IMR-90 (cell line): ENCODE measurements around the gene HNF1B. TPM values are rescaled to one million over a fixed set of nuclear protein-coding genes. Genes with fewer than 3 reads are reported as not detected.

Source experiments
- ATAC-seq: fragments of 200-7000 bp; cut with Tn5 transposase; 2 replicates; pipeline ENCODE4 v1.9.1; 2020; ENCODE audit warnings: low read depth, mild to moderate bottlenecking, moderate library complexity
- BruUV-seq: library from RNA; stranded (reverse); fragments of 400-500 nt; replicated peaks from 2 replicates; lab custom pipeline; 2021; lab: Mats Ljungman, UMichigan
- CTCF ChIA-PET: fragments of 300-600 bp; formaldehyde crosslinking; extraction: SDS; loops from one replicate; lab custom pipeline; 2021; ENCODE audit warnings: antibody characterized with exemption; lab: Yijun Ruan, JAX
- POLR2A ChIA-PET: fragments of 300-600 bp; sonication (Branson Sonifier 250); formaldehyde crosslinking; loops from one replicate; lab custom pipeline; 2022; ENCODE audit warnings: antibody characterized with exemption; ENCODE audit not compliant: unreplicated experiment; lab: Charles Lee
- DNase-seq: peaks from one replicate; pipeline ENCODE4 v3.0.0; 2013
- H2AFZ ChIP-seq: replicated peaks from 2 replicates; pipeline ENCODE3; 2013; ENCODE audit warnings: low read length, mild to moderate bottlenecking; ENCODE audit not compliant: poor library complexity
- H2AK5ac ChIP-seq: 2 replicates; pipeline ENCODE4 v1.6.1; 2013; ENCODE audit warnings: low read depth, low read length, inconsistent platforms
- H2AK9ac ChIP-seq: replicated peaks from 2 replicates; pipeline ENCODE3; 2013; ENCODE audit warnings: mild to moderate bottlenecking, low read depth, low read length, moderate library complexity; ENCODE audit not compliant: poor library complexity
- H2BK120ac ChIP-seq: 2 replicates; pipeline ENCODE4 v1.6.1; 2013; ENCODE audit warnings: low read depth, low read length, inconsistent platforms
- H2BK15ac ChIP-seq: 3 replicates; pipeline ENCODE4 v1.6.1; 2013; ENCODE audit warnings: low read depth, low read length, inconsistent platforms
- H2BK20ac ChIP-seq: 2 replicates; pipeline ENCODE4 v1.6.1; 2013; ENCODE audit warnings: low read depth, mild to moderate bottlenecking, inconsistent platforms, low read length, moderate library complexity
- H2BK5ac ChIP-seq: 2 replicates; pipeline ENCODE4 v1.6.1; 2013; ENCODE audit warnings: mild to moderate bottlenecking, low read depth, low read length, inconsistent platforms; ENCODE audit not compliant: poor library complexity, severe bottlenecking
- H3K14ac ChIP-seq: replicated peaks from 2 replicates; pipeline ENCODE4 v1.6.1; 2013; ENCODE audit warnings: low read depth, low read length, inconsistent platforms
- H3K18ac ChIP-seq: 2 replicates; pipeline ENCODE4 v1.6.1; 2013; ENCODE audit warnings: low read depth, low read length, control low read depth
- H3K23ac ChIP-seq: 2 replicates; pipeline ENCODE4 v1.6.1; 2013; ENCODE audit warnings: low read depth, low read length, inconsistent platforms
- H3K27ac ChIP-seq: 2 replicates; pipeline ENCODE4 v1.5.1; 2013; ENCODE audit warnings: mild to moderate bottlenecking, control low read depth, low read length; ENCODE audit not compliant: insufficient read depth
- H3K27me3 ChIP-seq: 2 replicates; pipeline ENCODE4 v1.6.1; 2013; ENCODE audit warnings: low read length; ENCODE audit not compliant: control insufficient read depth, insufficient read depth
- H3K36me3 ChIP-seq: 2 replicates; pipeline ENCODE4 v1.6.1; 2013; ENCODE audit warnings: low read length, mixed read lengths; ENCODE audit not compliant: control insufficient read depth, insufficient read depth
- H3K4ac ChIP-seq: 2 replicates; pipeline ENCODE4 v1.6.1; 2013; ENCODE audit warnings: low read depth, low read length, inconsistent platforms
- H3K4me1 ChIP-seq: 2 replicates; pipeline ENCODE4 v1.6.1; 2013; ENCODE audit warnings: low read length, mixed read lengths; ENCODE audit not compliant: control insufficient read depth, insufficient read depth
- H3K4me2 ChIP-seq: 2 replicates; pipeline ENCODE4 v1.6.1; 2013; ENCODE audit warnings: low read depth, mild to moderate bottlenecking, control low read depth, low read length, moderate library complexity
- H3K4me3 ChIP-seq: 2 replicates; pipeline ENCODE4 v1.5.1; 2013; ENCODE audit warnings: low read depth, mild to moderate bottlenecking, control low read depth, low read length, moderate library complexity; ENCODE audit not compliant: insufficient read depth
- H3K56ac ChIP-seq: 2 replicates; pipeline ENCODE4 v1.6.1; 2013; ENCODE audit warnings: low read length, inconsistent platforms; ENCODE audit not compliant: insufficient read depth; ENCODE audit errors: extremely low read depth
- H3K79me1 ChIP-seq, 2 experiments: 2 replicates each; pipeline ENCODE4 v1.6.1; 2013; ENCODE audit warnings: low read length in 2 of 2, inconsistent platforms in 1 of 2, low read depth in 1 of 2
- H3K9ac ChIP-seq: 2 replicates; pipeline ENCODE4 v1.6.1; 2013; ENCODE audit warnings: low read depth, low read length, control low read depth
- H3K9me1 ChIP-seq: 2 replicates; pipeline ENCODE4 v1.6.1; 2013; ENCODE audit warnings: low read length, inconsistent platforms; ENCODE audit not compliant: insufficient read depth
- H3K9me3 ChIP-seq: 2 replicates; pipeline ENCODE4 v1.6.1; 2013; ENCODE audit warnings: low read length; ENCODE audit not compliant: control insufficient read depth, insufficient read depth
- H4K20me1 ChIP-seq: 2 replicates; pipeline ENCODE4 v1.6.1; 2013; ENCODE audit warnings: low read length, inconsistent platforms; ENCODE audit not compliant: insufficient read depth
- H4K5ac ChIP-seq: 2 replicates; pipeline ENCODE4 v1.6.1; 2013; ENCODE audit warnings: mild to moderate bottlenecking, low read depth, low read length, control low read depth
- H4K8ac ChIP-seq, 2 experiments: 2 replicates each; pipeline ENCODE4 v1.6.1; 2013; ENCODE audit warnings: low read depth in 2 of 2, low read length in 2 of 2, control low read depth in 1 of 2, inconsistent platforms in 1 of 2
- H4K91ac ChIP-seq: 2 replicates; pipeline ENCODE4 v1.6.1; 2013; ENCODE audit warnings: low read depth, low read length, inconsistent platforms; ENCODE audit not compliant: insufficient read depth
- BHLHE40 ChIP-seq: fragments of 150-350 bp; IDR thresholded peaks from 2 replicates; pipeline ENCODE4 v1.6.1; 2016; ENCODE audit warnings: mild to moderate bottlenecking, low read depth, low read length
- CHD1 ChIP-seq: IDR thresholded peaks from 2 replicates; pipeline ENCODE4 v1.6.1; 2012; ENCODE audit warnings: low read depth, low read length, improper control_type of control experiment
- ELK1 ChIP-seq: fragments of 150-350 bp; IDR thresholded peaks from 2 replicates; pipeline ENCODE4 v1.6.1; 2016; ENCODE audit warnings: low read depth, mild to moderate bottlenecking, low read length, moderate library complexity, borderline replicate concordance
- FOS ChIP-seq: fragments of 150-350 bp; IDR thresholded peaks from 2 replicates; pipeline ENCODE4 v1.6.1; 2016; ENCODE audit warnings: low read depth, low read length
- MAZ ChIP-seq: IDR thresholded peaks from 2 replicates; pipeline ENCODE4 v1.6.1; 2012; ENCODE audit warnings: low read depth, mild to moderate bottlenecking, low read length, improper control_type of control experiment, moderate library complexity, borderline replicate concordance
- NFE2L2 ChIP-seq: fragments of 150-350 bp; IDR thresholded peaks from 2 replicates; pipeline ENCODE4 v1.6.1; 2016; ENCODE audit warnings: low read depth, mild to moderate bottlenecking, low read length
- POLR2A ChIP-seq: IDR thresholded peaks from 2 replicates; pipeline ENCODE4 v1.6.1; 2012; ENCODE audit warnings: mild to moderate bottlenecking, low read depth, low read length
- RAD21 ChIP-seq: IDR thresholded peaks from 2 replicates; pipeline ENCODE4 v1.6.1; 2012; ENCODE audit warnings: low read length, improper control_type of control experiment
- RCOR1 ChIP-seq: IDR thresholded peaks from 2 replicates; pipeline ENCODE4 v1.6.1; 2012; ENCODE audit warnings: mild to moderate bottlenecking, low read length, improper control_type of control experiment; ENCODE audit not compliant: insufficient replicate concordance
- RFX5 ChIP-seq: IDR thresholded peaks from 2 replicates; pipeline ENCODE4 v1.8.0; 2012; ENCODE audit warnings: low read depth, mild to moderate bottlenecking, low read length, moderate library complexity
- SMC3 ChIP-seq: fragments of 150-350 bp; IDR thresholded peaks from 2 replicates; pipeline ENCODE4 v1.6.1; 2016; ENCODE audit warnings: low read depth, mild to moderate bottlenecking, antibody characterized with exemption, low read length, moderate library complexity
- USF2 ChIP-seq: fragments of 150-350 bp; IDR thresholded peaks from 2 replicates; pipeline ENCODE4 v1.6.1; 2017; ENCODE audit warnings: mild to moderate bottlenecking, antibody characterized with exemption, low read length, low read depth
- WGBS, 2 experiments: methylation state at CpG; one replicate each; pipeline versions ENCODE4 v1.1.5 to v1.1.7; 2013; ENCODE audit warnings: missing lambda C conversion rate in 2 of 2; ENCODE audit not compliant: insufficient read length in 1 of 2; ENCODE audit errors: extremely low coverage in 2 of 2; 5-methylcytosine and 5-hydroxymethylcytosine counted together
- dilution Hi-C: fragments of 300-500 bp; cut with HindIII; formaldehyde crosslinking; loops from one replicate; pipeline ENCODE4 v1.14.3; 2018; ENCODE audit warnings: low sequenced_read_pairs; ENCODE audit not compliant: unreplicated experiment
- in situ Hi-C: fragments of 300-500 bp; cut with MboI; formaldehyde crosslinking; loops from 3 replicates; pipeline ENCODE4 v1.14.3; 2019; ENCODE audit warnings: low sequenced_read_pairs, inconsistent platforms, mixed read lengths
- intact Hi-C: fragments of 100-400 bp; cut with micrococcal nuclease; formaldehyde crosslinking; loops from 2 replicates; pipeline ENCODE4 v1.10.0; 2022
- polyA plus RNA-seq, 3 experiments: library from polyadenylated mRNA; depleted of rRNA; stranded (reverse); fragments of >200 nt; gene quantifications; 2 replicates each; pipeline ENCODE4 v1.2.3, GENCODE V29; 2012; ENCODE audit warnings: low replicate concordance in 1 of 3
- total RNA-seq: library from RNA; depleted of rRNA; stranded (reverse); fragments of >200 nt; gene quantifications from 2 replicates; pipeline ENCODE4 v1.2.3, GENCODE V29; 2012
- TF ChIP-seq, protein P1 (sequence below): conservative IDR thresholded peaks from 2 replicates; pipeline ENCODE4 v1.5.1; 2012; ENCODE audit warnings: mild to moderate bottlenecking, low read depth, low read length, improper control_type of control experiment

The HNF1B gene
- total and polyA plus RNA-seq, 2 of the 4 experiments (the other 2 are of a cell fraction) = not detected

DNA sequence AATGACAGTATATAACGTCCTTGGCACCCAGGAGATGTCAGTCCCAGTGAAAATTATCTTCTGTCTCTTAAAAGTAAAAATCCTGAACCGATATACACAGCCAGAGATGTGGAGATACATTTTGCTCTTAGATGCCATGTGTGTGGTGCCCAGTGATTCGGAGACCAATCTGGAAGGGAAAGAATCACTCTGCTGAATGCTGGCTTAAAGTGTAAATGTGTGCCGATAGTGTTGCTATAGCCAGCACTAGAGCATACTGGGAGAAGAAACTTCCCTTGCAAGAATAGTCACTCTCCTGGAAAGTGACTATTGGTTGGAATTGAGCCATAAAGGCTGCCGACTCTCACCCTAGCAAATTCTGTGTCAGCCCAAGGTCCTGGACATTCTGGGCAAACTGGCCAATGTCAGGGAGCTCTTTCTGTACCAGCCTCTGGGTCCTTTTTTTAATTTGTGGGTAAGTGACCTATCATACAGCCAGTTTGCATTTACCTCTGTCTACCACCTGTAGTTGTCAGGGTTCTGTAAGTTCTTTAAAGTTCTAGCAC lies 44.2 kb upstream of the HNF1B start:
- DNase-seq = no peak
- in situ Hi-C loops = no loop called here
- H3K9me3 ChIP-seq = no peaks in the 10 kb centered on the region
- no peak overlapping the region for H3K23ac ChIP-seq
- no peak overlapping the region for H3K56ac ChIP-seq
- ChIA-PET POLR2A (no interaction called here), CTCF (no interaction called here)
- no peaks in the 10 kb centered on the region for H4K20me1 ChIP-seq
- H2AK9ac ChIP-seq = no peak overlapping the region
- no peaks in the 10 kb centered on the region for H3K36me3 ChIP-seq
- no peak overlapping the region for H2AK5ac ChIP-seq
- H3K9ac ChIP-seq = no peak overlapping the region
- no peak overlapping the region for H4K5ac ChIP-seq
- no peak for ATAC-seq
- no TSS peak for BruUV-seq
- H2BK15ac ChIP-seq = no peak overlapping the region
- H3K4me3 ChIP-seq = no peak overlapping the region
- H2BK120ac ChIP-seq = no peak overlapping the region
- WGBS, 2 experiments = no CpG with 5 or more reads among the region's 5 CpGs
- no peak overlapping the region for H2AFZ ChIP-seq
- no peak overlapping the region for H3K4me2 ChIP-seq
- H3K79me1 ChIP-seq = no peaks in the 10 kb centered on the region
- intact Hi-C loops = no loop called here
- no peak overlapping the region for H2BK20ac ChIP-seq
- no peak overlapping the region for H3K27ac ChIP-seq
- H3K18ac ChIP-seq = no peak overlapping the region
- H3K9me1 ChIP-seq = peaks cover 4% of the 10 kb centered on the region; the same call in 1 of the 2 replicates
- TF ChIP-seq ELK1 (no peak), BHLHE40 (no peak), RAD21 (no peak), USF2 (no peak), RCOR1 (no peak), POLR2A (no peak), CHD1 (no peak), SMC3 (no peak), FOS (no peak), MAZ (no peak), NFE2L2 (no peak), RFX5 (no peak)
- TF ChIP-seq, protein P1, sequence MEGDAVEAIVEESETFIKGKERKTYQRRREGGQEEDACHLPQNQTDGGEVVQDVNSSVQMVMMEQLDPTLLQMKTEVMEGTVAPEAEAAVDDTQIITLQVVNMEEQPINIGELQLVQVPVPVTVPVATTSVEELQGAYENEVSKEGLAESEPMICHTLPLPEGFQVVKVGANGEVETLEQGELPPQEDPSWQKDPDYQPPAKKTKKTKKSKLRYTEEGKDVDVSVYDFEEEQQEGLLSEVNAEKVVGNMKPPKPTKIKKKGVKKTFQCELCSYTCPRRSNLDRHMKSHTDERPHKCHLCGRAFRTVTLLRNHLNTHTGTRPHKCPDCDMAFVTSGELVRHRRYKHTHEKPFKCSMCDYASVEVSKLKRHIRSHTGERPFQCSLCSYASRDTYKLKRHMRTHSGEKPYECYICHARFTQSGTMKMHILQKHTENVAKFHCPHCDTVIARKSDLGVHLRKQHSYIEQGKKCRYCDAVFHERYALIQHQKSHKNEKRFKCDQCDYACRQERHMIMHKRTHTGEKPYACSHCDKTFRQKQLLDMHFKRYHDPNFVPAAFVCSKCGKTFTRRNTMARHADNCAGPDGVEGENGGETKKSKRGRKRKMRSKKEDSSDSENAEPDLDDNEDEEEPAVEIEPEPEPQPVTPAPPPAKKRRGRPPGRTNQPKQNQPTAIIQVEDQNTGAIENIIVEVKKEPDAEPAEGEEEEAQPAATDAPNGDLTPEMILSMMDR = no peak
- no peak overlapping the region for H2BK5ac ChIP-seq
- dilution Hi-C loops = no loop called here
- H3K4me1 ChIP-seq = peaks cover 17% of the 10 kb centered on the region
- no peak overlapping the region for H3K14ac ChIP-seq
- H4K91ac ChIP-seq = no peak overlapping the region; the same call in 1 of the 2 replicates
- H4K8ac ChIP-seq = no peak overlapping the region
- no peaks in the 10 kb centered on the region for H3K27me3 ChIP-seq
- no peak overlapping the region for H3K4ac ChIP-seq
